Caco-2 (cell line): ENCODE results near the gene MAN2A1. TPM values are rescaled to one million over a fixed set of nuclear protein-coding genes. Genes with fewer than 3 reads are reported as not detected.

Experiments used
- BruUV-seq: library from RNA; stranded (reverse); fragments of 400-500 nt; replicated peaks from 2 replicates; lab custom pipeline; 2021; lab: Mats Ljungman, UMichigan
- CTCF ChIA-PET: fragments of 300-600 bp; sonication (Branson Sonifier 250); formaldehyde crosslinking; loops from one replicate; lab custom pipeline; 2022; ENCODE audit warnings: antibody characterized with exemption; lab: Charles Lee
- POLR2A ChIA-PET: fragments of 300-600 bp; sonication (Branson Sonifier 250); formaldehyde crosslinking; loops from one replicate; lab custom pipeline; 2022; ENCODE audit warnings: antibody characterized with exemption; lab: Charles Lee
- DNase-seq, 2 experiments: peaks; one replicate each; pipeline versions ENCODE4 v3.0.0 to v3.0.0-alpha.2; 2020 to 2022
- H3K27me3 ChIP-seq: replicated peaks from 2 replicates; pipeline ENCODE4 v1.6.0; 2011; ENCODE audit warnings: low read length; ENCODE audit not compliant: control insufficient read depth, insufficient read depth
- H3K36me3 ChIP-seq: 2 replicates; pipeline ENCODE4 v1.5.1; 2011; ENCODE audit warnings: low read length; ENCODE audit not compliant: control insufficient read depth, insufficient read depth
- H3K4me1 ChIP-seq: fragments of 250-450 bp; sonication (Bioruptor Pico); 2 replicates; pipeline ENCODE4 v1.5.1; 2020; ENCODE audit warnings: mild to moderate bottlenecking
- H3K4me3 ChIP-seq: 2 replicates; pipeline ENCODE4 v1.5.1; 2011; ENCODE audit warnings: low read depth, mild to moderate bottlenecking, control low read depth, low read length
- H3K9me3 ChIP-seq: fragments of 250-450 bp; sonication (Bioruptor Pico); 2 replicates; pipeline ENCODE4 v1.5.1; 2020; ENCODE audit warnings: mild to moderate bottlenecking, moderate library complexity
- H3K27ac Mint-ChIP-seq: one replicate; pipeline ENCODE4 v1.8.0; 2022; ENCODE audit warnings: mixed read lengths; ENCODE audit not compliant: unreplicated experiment
- H3K27me3 Mint-ChIP-seq: one replicate; pipeline ENCODE4 v1.8.0; 2022; ENCODE audit warnings: mixed read lengths; ENCODE audit not compliant: insufficient read depth, unreplicated experiment
- H3K36me3 Mint-ChIP-seq: one replicate; pipeline ENCODE4 v1.8.0; 2022; ENCODE audit warnings: mild to moderate bottlenecking, mixed read lengths; ENCODE audit not compliant: insufficient read depth, unreplicated experiment
- H3K4me1 Mint-ChIP-seq: one replicate; pipeline ENCODE4 v1.8.0; 2022; ENCODE audit warnings: low read depth, mixed read lengths; ENCODE audit not compliant: unreplicated experiment
- H3K4me3 Mint-ChIP-seq: one replicate; pipeline ENCODE4 v1.8.0; 2022; ENCODE audit warnings: mild to moderate bottlenecking, moderate library complexity, mixed read lengths; ENCODE audit not compliant: unreplicated experiment
- H3K9me3 Mint-ChIP-seq: one replicate; pipeline ENCODE4 v1.8.0; 2022; ENCODE audit warnings: mixed read lengths; ENCODE audit not compliant: unreplicated experiment
- intact Hi-C: fragments of 100-400 bp; cut with micrococcal nuclease; formaldehyde crosslinking; loops from one replicate; pipeline ENCODE4 v1.10.0; 2022; ENCODE audit not compliant: unreplicated experiment
- total RNA-seq: library from RNA; stranded (reverse); gene quantifications from 2 replicates; pipeline ENCODE4 v1.2.3, GENCODE V29; 2022
- TF ChIP-seq, protein P1 (sequence below), 2 experiments: fragments of 200-600 bp in 1 of 2; IDR thresholded peaks; 1 replicate in 1 of 2; 2 replicates in 1 of 2; pipeline versions ENCODE4 v1.5.1 to v1.8.0; 2011 to 2022; ENCODE audit warnings: antibody characterized with exemption in 1 of 2, control low read depth in 1 of 2, inconsistent platforms in 1 of 2, low read depth in 1 of 2, low read length in 1 of 2, mild to moderate bottlenecking in 1 of 2, moderate library complexity in 1 of 2; ENCODE audit not compliant: insufficient read depth in 1 of 2, severe bottlenecking in 1 of 2, unreplicated experiment in 1 of 2

The MAN2A1 gene
- total RNA-seq, 1 experiment from 2014 or later = 57.3 TPM

GRCh38 chr5:109908366-109908765 is 218.6 kb downstream of the MAN2A1 start:
- no peaks in the 10 kb centered on the region for H3K27me3 ChIP-seq
- TF ChIP-seq, protein P1, sequence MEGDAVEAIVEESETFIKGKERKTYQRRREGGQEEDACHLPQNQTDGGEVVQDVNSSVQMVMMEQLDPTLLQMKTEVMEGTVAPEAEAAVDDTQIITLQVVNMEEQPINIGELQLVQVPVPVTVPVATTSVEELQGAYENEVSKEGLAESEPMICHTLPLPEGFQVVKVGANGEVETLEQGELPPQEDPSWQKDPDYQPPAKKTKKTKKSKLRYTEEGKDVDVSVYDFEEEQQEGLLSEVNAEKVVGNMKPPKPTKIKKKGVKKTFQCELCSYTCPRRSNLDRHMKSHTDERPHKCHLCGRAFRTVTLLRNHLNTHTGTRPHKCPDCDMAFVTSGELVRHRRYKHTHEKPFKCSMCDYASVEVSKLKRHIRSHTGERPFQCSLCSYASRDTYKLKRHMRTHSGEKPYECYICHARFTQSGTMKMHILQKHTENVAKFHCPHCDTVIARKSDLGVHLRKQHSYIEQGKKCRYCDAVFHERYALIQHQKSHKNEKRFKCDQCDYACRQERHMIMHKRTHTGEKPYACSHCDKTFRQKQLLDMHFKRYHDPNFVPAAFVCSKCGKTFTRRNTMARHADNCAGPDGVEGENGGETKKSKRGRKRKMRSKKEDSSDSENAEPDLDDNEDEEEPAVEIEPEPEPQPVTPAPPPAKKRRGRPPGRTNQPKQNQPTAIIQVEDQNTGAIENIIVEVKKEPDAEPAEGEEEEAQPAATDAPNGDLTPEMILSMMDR (IDR thresholded peaks at IDR 0.05; ENCODE audit: insufficient read depth in 1 of 2, low read depth in 1 of 2, low read length in 1 of 2, severe bottlenecking in 1 of 2, unreplicated experiment in 1 of 2) = no peak
- Mint-ChIP-seq H3K9me3 (no peaks in the 10 kb centered on the region), H3K4me1 (no peaks in the 10 kb centered on the region), H3K27me3 (no peaks in the 10 kb centered on the region), H3K4me3 (no peak overlapping the region), H3K27ac (no peak overlapping the region), H3K36me3 (no peaks in the 10 kb centered on the region)
- no peak overlapping the region for H3K4me3 ChIP-seq
- H3K9me3 ChIP-seq = no peaks in the 10 kb centered on the region; the same call in 1 of the 2 replicates
- DNase-seq = no peak
- no peaks in the 10 kb centered on the region for H3K36me3 ChIP-seq
- CTCF ChIA-PET = no interaction called here
- H3K4me1 ChIP-seq = peaks cover 5% of the 10 kb centered on the region; the same call in 1 of the 2 replicates
- intact Hi-C loops = no loop called here
- no TSS peak for BruUV-seq
- POLR2A ChIA-PET = no interaction called here

DNA sequence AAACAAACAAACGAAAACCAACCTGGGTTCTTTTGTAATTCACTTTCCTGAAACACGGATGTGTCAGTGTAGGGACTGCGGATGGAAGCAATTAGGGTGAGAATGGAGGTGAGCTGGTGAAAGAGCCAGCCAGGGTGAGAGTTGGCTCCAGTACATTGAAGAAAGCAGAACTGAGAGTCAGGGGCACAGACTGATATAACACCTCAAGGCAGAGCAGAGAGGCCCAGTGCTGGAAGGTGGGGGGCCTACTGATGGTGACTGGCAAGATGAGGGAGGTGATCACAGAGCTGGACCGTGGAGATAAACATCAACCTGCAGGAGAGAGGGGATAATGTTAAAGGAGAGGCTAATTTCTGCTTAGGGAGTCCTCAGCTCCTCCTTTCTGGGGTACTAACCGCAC is 221.1 kb downstream of the MAN2A1 start:
- TF ChIP-seq, protein P1 (IDR thresholded peaks at IDR 0.05; ENCODE audit: insufficient read depth in 1 of 2, low read depth in 1 of 2, low read length in 1 of 2, severe bottlenecking in 1 of 2, unreplicated experiment in 1 of 2) = no peak
- Histone ChIP-seq H3K9me3 (no peaks in the 10 kb centered on the region), H3K4me3 (no peak overlapping the region), H3K27me3 (no peaks in the 10 kb centered on the region), H3K36me3 (no peaks in the 10 kb centered on the region), H3K4me1 (no peaks in the 10 kb centered on the region)
- H3K4me3 Mint-ChIP-seq = no peak overlapping the region
- no peak for DNase-seq
- CTCF ChIA-PET = no interaction called here
- POLR2A ChIA-PET = no interaction called here
- no peaks in the 10 kb centered on the region for H3K27me3 Mint-ChIP-seq
- H3K27ac Mint-ChIP-seq = no peak overlapping the region
- no TSS peak for BruUV-seq
- intact Hi-C loops = no loop called here
- H3K9me3 Mint-ChIP-seq = no peaks in the 10 kb centered on the region
- H3K36me3 Mint-ChIP-seq = no peaks in the 10 kb centered on the region
- H3K4me1 Mint-ChIP-seq = no peaks in the 10 kb centered on the region

- H3K36me3 Mint-ChIP-seq = no peaks in the 10 kb centered on the region
- TF ChIP-seq, protein P1 (IDR thresholded peaks at IDR 0.05; ENCODE audit: insufficient read depth in 1 of 2, low read depth in 1 of 2, low read length in 1 of 2, severe bottlenecking in 1 of 2, unreplicated experiment in 1 of 2) = no peak
- no peaks in the 10 kb centered on the region for H3K27me3 ChIP-seq
- no peak overlapping the region for H3K4me3 ChIP-seq
- ChIA-PET CTCF (no interaction called here), POLR2A (no interaction called here)
- H3K4me1 Mint-ChIP-seq = no peaks in the 10 kb centered on the region
- no peaks in the 10 kb centered on the region for H3K36me3 ChIP-seq
- no TSS peak for BruUV-seq
- no peak overlapping the region for H3K4me3 Mint-ChIP-seq
- intact Hi-C loops = no loop called here
- H3K27me3 Mint-ChIP-seq = no peaks in the 10 kb centered on the region
- no peaks in the 10 kb centered on the region for H3K9me3 Mint-ChIP-seq
- H3K9me3 ChIP-seq = no peaks in the 10 kb centered on the region
- DNase-seq = no peak
- peaks cover 2% of the 10 kb centered on the region; the same call in 1 of the 2 replicates for H3K4me1 ChIP-seq
- H3K27ac Mint-ChIP-seq = no peak overlapping the region
Measured at GRCh38 chr5:109911731-109912130, 222.0 kb downstream of the MAN2A1 start.
